Prostate gland (tissue), 2 donors: ENCODE data around the gene PAX2. TPM values are rescaled to one million over a fixed set of nuclear protein-coding genes. Genes with fewer than 3 reads are reported as not detected.

Experiments
- DNase-seq: peaks from one replicate; pipeline ENCODE4 v3.0.0-alpha.2; 2019; ENCODE audit warnings: low spot score
- H3K27ac ChIP-seq, 2 donors: fragments of 200-600 bp; sonication (generic); 2 replicates each; pipeline ENCODE4 v1.5.1; 2017 to 2019
- H3K27me3 ChIP-seq: fragments of 200-600 bp; sonication (generic); replicated peaks from 2 replicates; pipeline ENCODE4 v1.5.1; 2019; ENCODE audit not compliant: insufficient read depth
- H3K36me3 ChIP-seq, 2 donors: fragments of 200-600 bp; sonication (generic); 1 replicate in 1 of 2; 2 replicates in 1 of 2; pipeline versions ENCODE4 v1.5.1 to v1.8.1; 2017 to 2019
- H3K4me1 ChIP-seq: fragments of 200-600 bp; sonication (generic); replicated peaks from 2 replicates; pipeline ENCODE4 v1.5.1; 2019
- H3K4me3 ChIP-seq, 2 donors: fragments of 200-600 bp; sonication (generic); 2 replicates each; pipeline ENCODE4 v1.5.1; 2017 to 2019
- H3K9me3 ChIP-seq: fragments of 200-600 bp; sonication (generic); 2 replicates; pipeline ENCODE4 v1.5.1; 2017
- CTCF ChIP-seq, 4 experiments: fragments of 200-600 bp in 2 of 4; fragments of 450-650 bp in 2 of 4; sonication (generic) in 2 of 4; IDR thresholded peaks; 1 replicate in 3 of 4; 2 replicates in 1 of 4; pipeline ENCODE4 v1.5.1; 2016 to 2019; ENCODE audit warnings: antibody characterized with exemption in 4 of 4, mild to moderate bottlenecking in 2 of 4, moderate library complexity in 2 of 4
- POLR2A ChIP-seq: fragments of 450-650 bp; IDR thresholded peaks from one replicate; pipeline ENCODE4 v1.6.1; 2016; ENCODE audit warnings: antibody characterized with exemption, mild to moderate bottlenecking
- POLR2AphosphoS5 ChIP-seq: sonication (generic); formaldehyde crosslinking; IDR thresholded peaks from one replicate; pipeline ENCODE4 v1.6.1; 2017; ENCODE audit warnings: antibody characterized with exemption
- WGBS: methylation state at CpG from one replicate; pipeline ENCODE4 v1.1.5; 2018; 5-methylcytosine and 5-hydroxymethylcytosine counted together
- intact Hi-C: fragments of 100-400 bp; cut with DNase I; formaldehyde crosslinking; loops from one replicate; pipeline ENCODE4 v1.14.2; 2022
- total RNA-seq, 2 donors: library from RNA; depleted of rRNA; stranded (reverse); fragments of >200 nt; gene quantifications; one replicate each; pipeline ENCODE4 v1.1.0, GENCODE V29; 2016

PAX2 gene
- total RNA-seq, 2 donors from 2014 or later = 0.91 TPM; not detected in 1

GRCh38 chr10:100749309-100750217, 4.2 kb downstream of the PAX2 start:
- no peak overlapping the region for H3K4me3 ChIP-seq
- DNase-seq = no peak
- no peaks in the 10 kb centered on the region for H3K36me3 ChIP-seq
- WGBS = 19% methylated on average over 42 of the region's 50 CpGs
- H3K4me1 ChIP-seq = peaks cover 15% of the 10 kb centered on the region
- peaks cover 50% of the 10 kb centered on the region for H3K27me3 ChIP-seq
- TF ChIP-seq CTCF (IDR thresholded peaks at IDR 0.05) (no peak), POLR2AphosphoS5 (no peak), POLR2A (no peak)
- no peaks in the 10 kb centered on the region for H3K9me3 ChIP-seq
- intact Hi-C loops = no loop called here
- no peak overlapping the region for H3K27ac ChIP-seq

- Histone ChIP-seq H3K27me3 (peaks cover 41% of the 10 kb centered on the region), H3K4me1 (peaks cover 12% of the 10 kb centered on the region)
- TF ChIP-seq CTCF (IDR thresholded peaks at IDR 0.05) = no peak
- TF ChIP-seq POLR2AphosphoS5 = no peak
- TF ChIP-seq POLR2A = no peak
These were observed 5.2 kb downstream of the PAX2 start for GRCh38 chr10:100750291-100751210.

GRCh38 chr10:100751211-100751933, 6.0 kb downstream of the PAX2 start:
- no peak for DNase-seq
- Histone ChIP-seq H3K4me3 (no peak overlapping the region), H3K4me1 (peaks cover 9% of the 10 kb centered on the region), H3K36me3 (no peaks in the 10 kb centered on the region), H3K27me3 (peaks cover 37% of the 10 kb centered on the region), H3K27ac (no peak overlapping the region), H3K9me3 (no peaks in the 10 kb centered on the region)
- WGBS = 46% methylated on average over 7 of the region's 7 CpGs
- TF ChIP-seq POLR2A (no peak), POLR2AphosphoS5 (no peak), CTCF (IDR thresholded peaks at IDR 0.05) (no peak)
- intact Hi-C loops = no loop called here

More at GRCh38 chr10:100750291-100751210, 5.2 kb downstream of the PAX2 start:
- Histone ChIP-seq H3K4me3 (no peak overlapping the region), H3K9me3 (no peaks in the 10 kb centered on the region), H3K27ac (no peak overlapping the region), H3K36me3 (no peaks in the 10 kb centered on the region)
- no peak for DNase-seq
- intact Hi-C loops = no loop called here
- WGBS = 22% methylated on average over 37 of the region's 37 CpGs

GRCh38 chr10:100755821-100756220, 10.4 kb downstream of the PAX2 start:
- Histone ChIP-seq H3K4me3 (no peak overlapping the region), H3K27me3 (peaks cover 23% of the 10 kb centered on the region), H3K4me1 (no peaks in the 10 kb centered on the region), H3K27ac (no peak overlapping the region), H3K36me3 (no peaks in the 10 kb centered on the region), H3K9me3 (no peaks in the 10 kb centered on the region)
- WGBS = 100% methylated on average over 1 of the region's 1 CpG
- TF ChIP-seq POLR2A (no peak), CTCF (IDR thresholded peaks at IDR 0.05) (no peak), POLR2AphosphoS5 (no peak)
- intact Hi-C loops = no loop called here
- DNase-seq = no peak
